HEK293 (cell line): ENCODE measurements around the gene FOXD3.

Experiments used
- CTCF ChIA-PET: fragments of 350-600 bp; formaldehyde crosslinking; extraction: SDS; loops from one replicate; lab custom pipeline; 2021; ENCODE audit warnings: antibody characterized with exemption; lab: Yijun Ruan, JAX
- POLR2A ChIA-PET: fragments of 300-600 bp; formaldehyde crosslinking; extraction: SDS; loops from one replicate; lab custom pipeline; 2020; ENCODE audit warnings: antibody characterized with exemption, inconsistent platforms; lab: Yijun Ruan, JAX
- H3K27ac ChIP-seq: fragments of 200-500 bp; sonication (Bioruptor generic); 2 replicates; pipeline ENCODE4 v1.5.1; 2014; ENCODE audit warnings: low read depth, low read length, control low read depth, inconsistent platforms; ENCODE audit errors: extremely low read depth
- H3K36me3 ChIP-seq, 2 experiments: fragments of 200-500 bp in 1 of 2; sonication (Bioruptor generic) in 1 of 2; 1 replicate in 1 of 2; 2 replicates in 1 of 2; pipeline ENCODE4 v1.5.1; 2014 to 2017; ENCODE audit warnings: inconsistent platforms in 2 of 2, low read length in 2 of 2; ENCODE audit not compliant: control insufficient read depth in 2 of 2, insufficient read depth in 1 of 2
- H3K4me1 ChIP-seq: fragments of 200-500 bp; sonication (Bioruptor generic); 2 replicates; pipeline ENCODE4 v1.5.1; 2014; ENCODE audit warnings: mild to moderate bottlenecking, low read length, inconsistent platforms; ENCODE audit not compliant: control insufficient read depth, insufficient read depth
- H3K4me3 ChIP-seq: 2 replicates; pipeline ENCODE4 v1.5.1; 2011; ENCODE audit warnings: low read depth, mild to moderate bottlenecking, control low read depth, low read length, moderate library complexity
- H3K9me3 ChIP-seq: fragments of 200-500 bp; sonication (Bioruptor generic); 2 replicates; pipeline ENCODE4 v1.5.1; 2014; ENCODE audit warnings: low read depth, low read length, inconsistent platforms; ENCODE audit not compliant: control insufficient read depth, insufficient read depth
- BCL11B ChIP-seq: fragments of 450-650 bp; formaldehyde crosslinking; IDR thresholded peaks from 2 replicates; pipeline ENCODE4 v1.5.1; 2016; ENCODE audit warnings: low read depth, missing biosample characterization, missing genetic modification characterization
- TCF7L2 ChIP-seq: IDR thresholded peaks from 2 replicates; pipeline ENCODE4 v1.6.1; 2011; ENCODE audit warnings: low read depth, mild to moderate bottlenecking, inconsistent platforms, low read length, moderate library complexity, borderline replicate concordance
- ZBTB48 ChIP-seq: fragments of 450-650 bp; formaldehyde crosslinking; IDR thresholded peaks from 2 replicates; pipeline ENCODE4 v1.5.1; 2016; ENCODE audit warnings: missing biosample characterization, missing genetic modification characterization
- ZNF155 ChIP-seq: fragments of 450-650 bp; formaldehyde crosslinking; IDR thresholded peaks from 2 replicates; pipeline ENCODE4 v1.5.1; 2016; ENCODE audit warnings: missing biosample characterization, missing genetic modification characterization
- ZNF391 ChIP-seq: fragments of 450-650 bp; formaldehyde crosslinking; IDR thresholded peaks from 2 replicates; pipeline ENCODE4 v1.5.1; 2016; ENCODE audit warnings: low read depth, missing biosample characterization, missing genetic modification characterization, borderline replicate concordance
- ZNF433 ChIP-seq: fragments of 450-650 bp; formaldehyde crosslinking; IDR thresholded peaks from 2 replicates; pipeline ENCODE4 v1.5.1; 2016; ENCODE audit warnings: missing biosample characterization, missing genetic modification characterization, low read depth
- ZNF521 ChIP-seq: fragments of 450-650 bp; formaldehyde crosslinking; IDR thresholded peaks from 2 replicates; pipeline ENCODE4 v1.5.1; 2017; ENCODE audit warnings: missing biosample characterization, mild to moderate bottlenecking, missing genetic modification characterization
- ZNF530 ChIP-seq: fragments of 450-650 bp; formaldehyde crosslinking; IDR thresholded peaks from 2 replicates; pipeline ENCODE4 v1.5.1; 2016; ENCODE audit warnings: low read depth, missing biosample characterization, missing genetic modification characterization
- ZNF544 ChIP-seq: fragments of 450-650 bp; formaldehyde crosslinking; IDR thresholded peaks from 2 replicates; pipeline ENCODE4 v1.5.0; 2017; ENCODE audit warnings: missing biosample characterization, missing genetic modification characterization
- ZNF623 ChIP-seq: fragments of 450-650 bp; formaldehyde crosslinking; IDR thresholded peaks from 2 replicates; pipeline ENCODE4 v1.5.1; 2016; ENCODE audit warnings: missing biosample characterization, missing genetic modification characterization
- TF ChIP-seq, protein P1 (sequence below): fragments of 450-650 bp; formaldehyde crosslinking; IDR thresholded peaks from 2 replicates; pipeline ENCODE4 v1.5.1; 2016; ENCODE audit warnings: missing biosample characterization, missing genetic modification characterization
- TF ChIP-seq, protein P2 (sequence below): fragments of 450-650 bp; IDR thresholded peaks from 2 replicates; pipeline ENCODE4 v1.5.1; 2018; ENCODE audit warnings: missing biosample characterization, missing genetic modification characterization
- TF ChIP-seq, protein P3 (sequence below): fragments of 450-650 bp; formaldehyde crosslinking; IDR thresholded peaks from 2 replicates; pipeline ENCODE4 v1.5.1; 2016; ENCODE audit warnings: missing biosample characterization, missing genetic modification characterization
- TF ChIP-seq, protein P4 (sequence below): fragments of 450-650 bp; formaldehyde crosslinking; IDR thresholded peaks from 2 replicates; pipeline ENCODE4 v1.5.1; 2016; ENCODE audit warnings: missing biosample characterization, missing genetic modification characterization
- TF ChIP-seq, protein P5 (sequence below): fragments of 450-650 bp; formaldehyde crosslinking; IDR thresholded peaks from 2 replicates; pipeline ENCODE4 v1.5.1; 2016; ENCODE audit warnings: missing biosample characterization, missing genetic modification characterization
- TF ChIP-seq, protein P6 (sequence below): sonication (generic); formaldehyde crosslinking; IDR thresholded peaks from 2 replicates; pipeline ENCODE4 v1.8.1; 2022; ENCODE audit warnings: mild to moderate bottlenecking, moderate library complexity, missing genetic modification reagents

Gene FOXD3

DNA sequence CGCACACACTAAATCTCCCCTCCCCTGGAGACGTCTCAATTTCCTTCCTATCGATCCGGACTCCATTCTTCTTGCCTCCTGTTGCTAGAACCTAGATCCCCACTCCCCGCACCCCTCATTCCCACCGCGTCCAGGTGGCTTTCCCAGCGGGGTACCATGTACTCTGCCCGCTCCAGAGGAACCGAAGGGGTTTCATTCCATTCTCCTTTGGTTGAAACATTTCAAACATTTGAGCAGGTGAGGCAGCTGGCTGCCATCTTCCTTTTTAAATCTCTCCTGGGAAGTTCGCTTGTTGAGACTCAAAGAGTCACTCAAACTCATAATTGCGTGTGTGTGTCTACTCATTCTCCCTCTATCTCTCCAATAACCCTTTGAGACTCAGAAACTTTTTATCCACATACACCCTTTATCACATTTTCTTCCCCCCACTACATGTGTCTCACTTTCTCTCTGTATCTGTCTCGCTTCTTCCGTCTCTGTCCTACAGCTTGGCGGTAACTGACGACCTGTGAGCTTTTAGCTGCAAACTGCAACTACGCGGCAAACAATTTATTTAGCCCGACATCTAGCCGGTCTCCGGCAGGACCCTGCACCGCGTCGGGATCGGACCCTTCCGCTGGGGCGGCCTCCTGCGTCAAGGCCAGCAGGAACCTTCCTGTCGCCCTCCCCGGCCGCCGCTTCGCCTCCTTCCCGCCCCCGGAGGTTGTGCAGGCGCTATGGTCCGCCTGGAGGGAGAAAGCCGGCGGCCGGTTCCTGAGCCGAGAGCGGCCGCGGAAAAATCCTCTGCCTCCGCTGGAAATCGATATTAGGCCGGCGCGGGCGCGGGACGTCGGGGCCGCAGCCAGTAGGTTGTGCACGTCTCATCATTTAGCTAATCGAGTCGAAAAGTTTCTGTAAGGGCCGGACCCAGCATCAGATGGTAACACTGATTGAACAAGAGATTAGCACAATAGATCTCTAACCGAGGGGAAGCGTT is 3.0 kb upstream of the FOXD3 start:
- peaks cover 7% of the 10 kb centered on the region; the same call in 1 of the 2 replicates for H3K4me1 ChIP-seq
- H3K4me3 ChIP-seq, result no peak overlapping the region
- H3K36me3 ChIP-seq, result no peaks in the 10 kb centered on the region
- no peak for TF ChIP-seq BCL11B
- TF ChIP-seq ZNF155 (tag by site-specific recombination), result no peak
- TF ChIP-seq, protein P1, sequence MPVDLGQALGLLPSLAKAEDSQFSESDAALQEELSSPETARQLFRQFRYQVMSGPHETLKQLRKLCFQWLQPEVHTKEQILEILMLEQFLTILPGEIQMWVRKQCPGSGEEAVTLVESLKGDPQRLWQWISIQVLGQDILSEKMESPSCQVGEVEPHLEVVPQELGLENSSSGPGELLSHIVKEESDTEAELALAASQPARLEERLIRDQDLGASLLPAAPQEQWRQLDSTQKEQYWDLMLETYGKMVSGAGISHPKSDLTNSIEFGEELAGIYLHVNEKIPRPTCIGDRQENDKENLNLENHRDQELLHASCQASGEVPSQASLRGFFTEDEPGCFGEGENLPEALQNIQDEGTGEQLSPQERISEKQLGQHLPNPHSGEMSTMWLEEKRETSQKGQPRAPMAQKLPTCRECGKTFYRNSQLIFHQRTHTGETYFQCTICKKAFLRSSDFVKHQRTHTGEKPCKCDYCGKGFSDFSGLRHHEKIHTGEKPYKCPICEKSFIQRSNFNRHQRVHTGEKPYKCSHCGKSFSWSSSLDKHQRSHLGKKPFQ (tag by site-specific recombination), result no peak
- no peak for TF ChIP-seq ZNF433 (tag by site-specific recombination)
- TF ChIP-seq TCF7L2, result no peak
- TF ChIP-seq, protein P2, sequence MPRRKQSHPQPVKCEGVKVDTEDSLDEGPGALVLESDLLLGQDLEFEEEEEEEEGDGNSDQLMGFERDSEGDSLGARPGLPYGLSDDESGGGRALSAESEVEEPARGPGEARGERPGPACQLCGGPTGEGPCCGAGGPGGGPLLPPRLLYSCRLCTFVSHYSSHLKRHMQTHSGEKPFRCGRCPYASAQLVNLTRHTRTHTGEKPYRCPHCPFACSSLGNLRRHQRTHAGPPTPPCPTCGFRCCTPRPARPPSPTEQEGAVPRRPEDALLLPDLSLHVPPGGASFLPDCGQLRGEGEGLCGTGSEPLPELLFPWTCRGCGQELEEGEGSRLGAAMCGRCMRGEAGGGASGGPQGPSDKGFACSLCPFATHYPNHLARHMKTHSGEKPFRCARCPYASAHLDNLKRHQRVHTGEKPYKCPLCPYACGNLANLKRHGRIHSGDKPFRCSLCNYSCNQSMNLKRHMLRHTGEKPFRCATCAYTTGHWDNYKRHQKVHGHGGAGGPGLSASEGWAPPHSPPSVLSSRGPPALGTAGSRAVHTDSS (tag by site-specific recombination), result no peak
- TF ChIP-seq, protein P3, sequence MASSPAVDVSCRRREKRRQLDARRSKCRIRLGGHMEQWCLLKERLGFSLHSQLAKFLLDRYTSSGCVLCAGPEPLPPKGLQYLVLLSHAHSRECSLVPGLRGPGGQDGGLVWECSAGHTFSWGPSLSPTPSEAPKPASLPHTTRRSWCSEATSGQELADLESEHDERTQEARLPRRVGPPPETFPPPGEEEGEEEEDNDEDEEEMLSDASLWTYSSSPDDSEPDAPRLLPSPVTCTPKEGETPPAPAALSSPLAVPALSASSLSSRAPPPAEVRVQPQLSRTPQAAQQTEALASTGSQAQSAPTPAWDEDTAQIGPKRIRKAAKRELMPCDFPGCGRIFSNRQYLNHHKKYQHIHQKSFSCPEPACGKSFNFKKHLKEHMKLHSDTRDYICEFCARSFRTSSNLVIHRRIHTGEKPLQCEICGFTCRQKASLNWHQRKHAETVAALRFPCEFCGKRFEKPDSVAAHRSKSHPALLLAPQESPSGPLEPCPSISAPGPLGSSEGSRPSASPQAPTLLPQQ, result no peak
- TF ChIP-seq, protein P4, sequence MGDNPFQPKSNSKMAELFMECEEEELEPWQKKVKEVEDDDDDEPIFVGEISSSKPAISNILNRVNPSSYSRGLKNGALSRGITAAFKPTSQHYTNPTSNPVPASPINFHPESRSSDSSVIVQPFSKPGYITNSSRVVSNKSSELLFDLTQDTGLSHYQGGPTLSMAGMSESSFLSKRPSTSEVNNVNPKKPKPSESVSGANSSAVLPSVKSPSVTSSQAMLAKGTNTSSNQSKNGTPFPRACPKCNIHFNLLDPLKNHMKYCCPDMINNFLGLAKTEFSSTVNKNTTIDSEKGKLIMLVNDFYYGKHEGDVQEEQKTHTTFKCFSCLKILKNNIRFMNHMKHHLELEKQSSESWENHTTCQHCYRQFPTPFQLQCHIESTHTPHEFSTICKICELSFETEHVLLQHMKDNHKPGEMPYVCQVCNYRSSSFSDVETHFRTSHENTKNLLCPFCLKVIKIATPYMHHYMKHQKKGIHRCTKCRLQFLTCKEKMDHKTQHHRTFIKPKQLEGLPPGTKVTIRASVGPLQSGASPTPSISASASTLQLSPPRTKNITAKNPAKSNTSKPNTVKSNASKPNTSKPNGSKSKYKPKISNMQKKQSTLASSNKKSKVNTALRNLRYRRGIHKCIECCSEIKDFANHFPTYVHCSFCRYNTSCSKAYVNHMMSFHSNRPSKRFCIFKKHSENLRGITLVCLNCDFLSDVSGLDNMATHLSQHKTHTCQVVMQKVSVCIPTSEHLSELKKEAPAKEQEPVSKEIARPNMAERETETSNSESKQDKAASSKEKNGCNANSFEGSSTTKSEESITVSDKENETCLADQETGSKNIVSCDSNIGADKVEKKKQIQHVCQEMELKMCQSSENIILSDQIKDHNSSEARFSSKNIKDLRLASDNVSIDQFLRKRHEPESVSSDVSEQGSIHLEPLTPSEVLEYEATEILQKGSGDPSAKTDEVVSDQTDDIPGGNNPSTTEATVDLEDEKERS (tag by site-specific recombination), result no peak
- no peak for TF ChIP-seq ZNF391
- no peak for TF ChIP-seq ZNF521 (tag by site-specific recombination)
- no peak for TF ChIP-seq ZNF544 (tag by site-specific recombination)
- no peak for TF ChIP-seq ZBTB48 (tag by site-specific recombination)
- H3K27ac ChIP-seq, result no peak overlapping the region
- ChIA-PET POLR2A (interaction anchor here (0.6 to 1.3 kb wide), 2 partner anchors 205 to 209 kb away, joined by 3 to 4 read pairs; partner anchors contain the start of genes EFCAB7 and ITGB3BP), CTCF (interaction anchor here (0.6 kb wide), 1 partner anchor 1686 kb away, joined by 11 read pairs; no protein-coding TSS in a partner anchor)
- H3K9me3 ChIP-seq, result no peaks in the 10 kb centered on the region

DNA sequence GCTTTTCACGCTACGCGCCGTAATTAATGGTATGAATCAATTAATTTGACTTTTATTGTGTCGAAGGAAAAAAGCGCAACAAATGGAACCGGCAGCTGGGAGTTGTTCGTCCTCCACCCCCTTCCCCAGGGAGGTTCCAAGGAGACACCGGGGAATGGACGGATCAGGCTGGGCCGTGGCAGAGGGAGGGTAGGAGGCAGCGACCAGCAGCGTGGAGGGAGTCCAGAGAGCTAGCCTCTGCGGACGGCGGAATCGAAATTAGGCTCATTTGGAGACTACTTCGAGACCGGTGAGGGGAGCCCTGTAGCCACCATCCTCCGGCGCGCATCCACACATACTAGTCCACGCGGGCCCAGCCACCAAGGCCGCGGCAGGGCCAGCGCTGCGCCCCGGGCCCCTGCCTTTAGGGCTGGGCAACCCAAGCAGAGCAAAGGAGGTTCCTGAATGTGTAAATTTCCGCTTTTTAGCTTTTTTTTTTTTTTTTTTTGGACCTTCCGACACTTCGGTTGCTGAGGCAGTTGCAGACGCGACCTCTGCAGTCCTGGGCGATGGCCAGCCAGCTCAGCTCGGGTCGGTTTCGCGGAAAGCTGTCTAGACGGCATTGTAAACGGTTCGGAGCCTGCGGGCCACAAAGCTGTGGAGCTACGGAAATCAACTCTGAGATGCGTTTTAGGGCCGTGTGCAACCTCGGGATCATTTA is 2.2 kb upstream of the FOXD3 start:
- H3K4me1 ChIP-seq, result peaks cover 7% of the 10 kb centered on the region; the same call in 1 of the 2 replicates
- H3K9me3 ChIP-seq, result no peaks in the 10 kb centered on the region
- no peak overlapping the region for H3K27ac ChIP-seq
- no peaks in the 10 kb centered on the region for H3K36me3 ChIP-seq
- POLR2A ChIA-PET, result interaction anchor here (0.6 to 1.3 kb wide), 2 partner anchors 204 to 208 kb away, joined by 3 to 4 read pairs; partner anchors contain the start of genes EFCAB7 and ITGB3BP
- TF ChIP-seq ZNF623 (tag by site-specific recombination), result no peak
- TF ChIP-seq, protein P5, sequence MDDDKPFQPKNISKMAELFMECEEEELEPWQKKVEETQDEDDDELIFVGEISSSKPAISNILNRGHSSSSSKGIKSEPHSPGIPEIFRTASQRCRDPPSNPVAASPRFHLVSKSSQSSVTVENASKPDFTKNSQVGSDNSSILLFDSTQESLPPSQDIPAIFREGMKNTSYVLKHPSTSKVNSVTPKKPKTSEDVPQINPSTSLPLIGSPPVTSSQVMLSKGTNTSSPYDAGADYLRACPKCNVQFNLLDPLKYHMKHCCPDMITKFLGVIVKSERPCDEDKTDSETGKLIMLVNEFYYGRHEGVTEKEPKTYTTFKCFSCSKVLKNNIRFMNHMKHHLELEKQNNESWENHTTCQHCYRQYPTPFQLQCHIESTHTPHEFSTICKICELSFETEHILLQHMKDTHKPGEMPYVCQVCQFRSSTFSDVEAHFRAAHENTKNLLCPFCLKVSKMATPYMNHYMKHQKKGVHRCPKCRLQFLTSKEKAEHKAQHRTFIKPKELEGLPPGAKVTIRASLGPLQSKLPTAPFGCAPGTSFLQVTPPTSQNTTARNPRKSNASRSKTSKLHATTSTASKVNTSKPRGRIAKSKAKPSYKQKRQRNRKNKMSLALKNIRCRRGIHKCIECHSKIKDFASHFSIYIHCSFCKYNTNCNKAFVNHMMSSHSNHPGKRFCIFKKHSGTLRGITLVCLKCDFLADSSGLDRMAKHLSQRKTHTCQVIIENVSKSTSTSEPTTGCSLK (tag by site-specific recombination), result no peak
- TF ChIP-seq, protein P3, result no peak
- TF ChIP-seq, protein P6, sequence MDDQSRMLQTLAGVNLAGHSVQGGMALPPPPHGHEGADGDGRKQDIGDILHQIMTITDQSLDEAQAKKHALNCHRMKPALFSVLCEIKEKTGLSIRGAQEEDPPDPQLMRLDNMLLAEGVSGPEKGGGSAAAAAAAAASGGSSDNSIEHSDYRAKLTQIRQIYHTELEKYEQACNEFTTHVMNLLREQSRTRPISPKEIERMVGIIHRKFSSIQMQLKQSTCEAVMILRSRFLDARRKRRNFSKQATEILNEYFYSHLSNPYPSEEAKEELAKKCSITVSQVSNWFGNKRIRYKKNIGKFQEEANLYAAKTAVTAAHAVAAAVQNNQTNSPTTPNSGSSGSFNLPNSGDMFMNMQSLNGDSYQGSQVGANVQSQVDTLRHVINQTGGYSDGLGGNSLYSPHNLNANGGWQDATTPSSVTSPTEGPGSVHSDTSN, result no peak
- no peak for TF ChIP-seq ZNF530 (tag by site-specific recombination)
- no peak overlapping the region for H3K4me3 ChIP-seq
- CTCF ChIA-PET, result no interaction called here
